SK-N-SH (cell line): ENCODE results near the gene CYBA.

ENCODE experiments used
- EP300 ChIP-seq, 2 experiments: IDR thresholded peaks; 2 replicates each; pipeline versions ENCODE4 v1.4.0 to v1.6.1; 2012; ENCODE audit warnings: borderline replicate concordance in 1 of 2, low read depth in 1 of 2, low read length in 1 of 2
- EZH2phosphoT487 ChIP-seq: fragments of 200-600 bp; sonication (generic); IDR thresholded peaks from 2 replicates; pipeline ENCODE4 v1.6.1; 2017; ENCODE audit warnings: low read depth, mixed run types, mild to moderate bottlenecking, antibody characterized with exemption, moderate library complexity, borderline replicate concordance
- JUND ChIP-seq: IDR thresholded peaks from 2 replicates; pipeline ENCODE4 v1.4.0; 2012
- NRF1 ChIP-seq: IDR thresholded peaks from 2 replicates; pipeline ENCODE4 v1.6.1; 2012; ENCODE audit warnings: low read depth, mild to moderate bottlenecking, low read length
- POLR2AphosphoS5 ChIP-seq: IDR thresholded peaks from 2 replicates; pipeline ENCODE4 v1.6.1; 2012; ENCODE audit warnings: low read depth, low read length
- SIN3A ChIP-seq: IDR thresholded peaks from 2 replicates; pipeline ENCODE4 v1.6.1; 2012; ENCODE audit warnings: low read depth, mild to moderate bottlenecking, low read length, moderate library complexity, borderline replicate concordance
- USF2 ChIP-seq: fragments of 150-350 bp; IDR thresholded peaks from 2 replicates; pipeline ENCODE4 v1.6.1; 2017; ENCODE audit warnings: antibody characterized with exemption, low read length, low read depth, borderline replicate concordance
- TF ChIP-seq, protein P1 (sequence below): fragments of 200-600 bp; sonication (generic); IDR thresholded peaks from 2 replicates; pipeline ENCODE4 v1.6.1; 2017; ENCODE audit warnings: antibody characterized with exemption, mild to moderate bottlenecking, moderate library complexity

DNA sequence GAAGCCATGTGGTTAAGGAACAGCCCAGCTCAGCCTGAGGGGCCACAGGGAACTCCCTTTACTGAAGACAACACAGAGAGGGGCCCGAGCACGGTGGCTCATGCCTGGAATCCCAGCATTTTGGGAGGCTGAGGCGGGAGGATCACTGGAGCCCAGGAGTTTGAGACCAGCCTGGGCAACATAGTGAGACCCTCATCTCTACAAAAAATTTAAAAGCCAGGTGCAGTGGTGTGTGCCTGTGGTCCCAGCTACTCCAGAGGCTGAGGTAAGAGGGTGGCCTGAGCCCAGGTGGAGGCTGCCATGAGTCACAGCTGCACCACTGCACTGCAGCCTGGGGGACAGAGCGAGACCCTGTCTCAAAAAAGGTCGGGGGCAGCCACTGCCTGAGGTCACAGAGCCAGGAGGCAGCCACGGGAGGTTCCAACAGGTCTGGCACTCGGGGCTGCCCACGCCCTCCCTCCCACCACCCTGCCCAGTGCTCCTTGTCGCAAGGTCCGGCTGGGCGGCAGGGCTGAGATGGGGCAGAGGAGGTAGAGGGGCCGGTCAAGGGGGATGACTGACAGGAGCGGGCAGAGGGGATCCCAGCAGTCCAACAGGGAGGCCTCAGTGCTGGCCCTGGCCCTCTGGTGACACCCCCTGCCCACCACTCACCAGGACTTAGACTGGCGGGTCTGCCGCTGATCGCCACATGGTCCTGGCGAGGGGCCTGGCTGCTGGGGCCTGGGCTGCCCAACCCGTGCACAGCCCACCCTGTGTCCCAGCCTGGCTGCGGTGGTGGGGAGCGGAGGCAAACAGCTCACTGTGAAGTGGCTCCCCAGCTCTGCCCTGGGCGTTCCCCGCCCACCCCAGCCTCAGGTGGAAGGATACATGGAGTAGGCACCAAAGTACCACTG is 3.4 kb downstream of the CYBA start:
- TF ChIP-seq, protein P1, sequence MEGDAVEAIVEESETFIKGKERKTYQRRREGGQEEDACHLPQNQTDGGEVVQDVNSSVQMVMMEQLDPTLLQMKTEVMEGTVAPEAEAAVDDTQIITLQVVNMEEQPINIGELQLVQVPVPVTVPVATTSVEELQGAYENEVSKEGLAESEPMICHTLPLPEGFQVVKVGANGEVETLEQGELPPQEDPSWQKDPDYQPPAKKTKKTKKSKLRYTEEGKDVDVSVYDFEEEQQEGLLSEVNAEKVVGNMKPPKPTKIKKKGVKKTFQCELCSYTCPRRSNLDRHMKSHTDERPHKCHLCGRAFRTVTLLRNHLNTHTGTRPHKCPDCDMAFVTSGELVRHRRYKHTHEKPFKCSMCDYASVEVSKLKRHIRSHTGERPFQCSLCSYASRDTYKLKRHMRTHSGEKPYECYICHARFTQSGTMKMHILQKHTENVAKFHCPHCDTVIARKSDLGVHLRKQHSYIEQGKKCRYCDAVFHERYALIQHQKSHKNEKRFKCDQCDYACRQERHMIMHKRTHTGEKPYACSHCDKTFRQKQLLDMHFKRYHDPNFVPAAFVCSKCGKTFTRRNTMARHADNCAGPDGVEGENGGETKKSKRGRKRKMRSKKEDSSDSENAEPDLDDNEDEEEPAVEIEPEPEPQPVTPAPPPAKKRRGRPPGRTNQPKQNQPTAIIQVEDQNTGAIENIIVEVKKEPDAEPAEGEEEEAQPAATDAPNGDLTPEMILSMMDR = no peak
- TF ChIP-seq SIN3A (no peak), NRF1 (no peak), JUND (no peak), POLR2AphosphoS5 (no peak), EP300 (IDR thresholded peaks at IDR 0.05; ENCODE audit: borderline replicate concordance in 1 of 2, low read depth in 1 of 2, low read length in 1 of 2) (no peak), USF2 (no peak), EZH2phosphoT487 (no peak)
